ENCODE results near the gene CYP27B1.

The CYP27B1 gene

DNA sequence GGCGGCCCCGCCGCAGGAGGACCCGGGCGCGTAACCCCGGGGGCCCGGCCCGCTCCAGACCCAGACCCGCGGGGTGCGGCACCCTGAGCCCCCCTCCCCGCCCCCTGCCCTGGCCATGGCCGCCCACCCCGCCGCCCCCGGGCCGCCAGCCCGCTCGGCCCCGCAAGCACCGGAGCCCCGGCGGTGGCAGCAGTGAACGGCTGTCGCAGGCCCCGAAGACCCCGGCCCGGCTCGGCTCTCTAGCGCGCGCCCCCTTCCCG lies 11.8 kb downstream of the CYP27B1 start:
- no peak for DNase-seq (ENCODE audit: low read depth)
- TF ChIP-seq, protein P1, sequence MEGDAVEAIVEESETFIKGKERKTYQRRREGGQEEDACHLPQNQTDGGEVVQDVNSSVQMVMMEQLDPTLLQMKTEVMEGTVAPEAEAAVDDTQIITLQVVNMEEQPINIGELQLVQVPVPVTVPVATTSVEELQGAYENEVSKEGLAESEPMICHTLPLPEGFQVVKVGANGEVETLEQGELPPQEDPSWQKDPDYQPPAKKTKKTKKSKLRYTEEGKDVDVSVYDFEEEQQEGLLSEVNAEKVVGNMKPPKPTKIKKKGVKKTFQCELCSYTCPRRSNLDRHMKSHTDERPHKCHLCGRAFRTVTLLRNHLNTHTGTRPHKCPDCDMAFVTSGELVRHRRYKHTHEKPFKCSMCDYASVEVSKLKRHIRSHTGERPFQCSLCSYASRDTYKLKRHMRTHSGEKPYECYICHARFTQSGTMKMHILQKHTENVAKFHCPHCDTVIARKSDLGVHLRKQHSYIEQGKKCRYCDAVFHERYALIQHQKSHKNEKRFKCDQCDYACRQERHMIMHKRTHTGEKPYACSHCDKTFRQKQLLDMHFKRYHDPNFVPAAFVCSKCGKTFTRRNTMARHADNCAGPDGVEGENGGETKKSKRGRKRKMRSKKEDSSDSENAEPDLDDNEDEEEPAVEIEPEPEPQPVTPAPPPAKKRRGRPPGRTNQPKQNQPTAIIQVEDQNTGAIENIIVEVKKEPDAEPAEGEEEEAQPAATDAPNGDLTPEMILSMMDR (conservative IDR thresholded peaks at IDR 0.05; ENCODE audit: low read length): no peak
- H3K4me3 ChIP-seq (ENCODE audit: low read length): peak overlapping the region; percentile 45

DNA sequence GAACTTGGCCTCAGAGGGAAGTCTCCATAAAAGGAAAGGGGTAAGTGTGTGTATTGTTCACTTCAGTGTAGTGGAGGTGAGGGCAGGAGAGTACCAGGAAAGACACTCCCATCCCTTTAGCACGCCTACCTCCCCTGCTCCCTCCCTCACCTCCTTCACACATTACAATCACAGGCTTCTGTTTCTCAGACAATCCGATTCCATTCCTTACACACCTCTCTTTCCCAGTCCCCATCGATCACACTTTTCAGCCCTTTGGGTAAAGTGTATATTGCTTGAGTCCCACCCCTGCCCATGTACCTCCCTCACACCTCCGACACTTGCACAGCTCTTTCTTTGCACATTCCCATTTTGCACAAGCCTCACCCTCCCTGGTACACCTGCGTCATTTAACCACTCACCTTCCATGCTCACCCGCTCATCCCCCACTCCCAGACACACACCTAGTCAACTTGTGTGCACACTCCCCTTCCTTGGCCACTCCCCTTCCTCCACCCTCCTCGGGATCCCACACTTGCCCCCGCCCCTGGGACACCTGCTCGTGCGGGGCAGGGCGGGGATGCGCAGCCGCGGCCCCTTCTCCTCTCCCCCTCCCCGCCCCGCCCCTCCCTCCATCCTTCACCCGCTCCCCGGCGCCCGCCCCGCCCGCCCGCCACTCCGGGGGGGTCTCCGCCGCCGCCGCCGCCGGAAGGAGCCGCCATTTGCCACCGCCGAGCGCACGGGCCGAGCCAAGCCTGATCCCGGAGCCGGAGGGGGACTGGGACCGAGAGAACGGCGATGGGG lies 12.3 kb downstream of the CYP27B1 start, which contains the start of gene MARCHF9:
MARCHF9 (plus strand) TSS at position 693 of the 783 bp plus-strand sequence. CDS start 426 bp downstream, outside the sequence.
- TF ChIP-seq, protein P1 (conservative IDR thresholded peaks at IDR 0.05; ENCODE audit: low read length): no peak; the same call in 1 of the 2 replicates
- no peak for DNase-seq (ENCODE audit: low read depth)
- peak within 1 kb of the TSS; percentile 54 for H3K4me3 ChIP-seq (ENCODE audit: low read length)

DNA sequence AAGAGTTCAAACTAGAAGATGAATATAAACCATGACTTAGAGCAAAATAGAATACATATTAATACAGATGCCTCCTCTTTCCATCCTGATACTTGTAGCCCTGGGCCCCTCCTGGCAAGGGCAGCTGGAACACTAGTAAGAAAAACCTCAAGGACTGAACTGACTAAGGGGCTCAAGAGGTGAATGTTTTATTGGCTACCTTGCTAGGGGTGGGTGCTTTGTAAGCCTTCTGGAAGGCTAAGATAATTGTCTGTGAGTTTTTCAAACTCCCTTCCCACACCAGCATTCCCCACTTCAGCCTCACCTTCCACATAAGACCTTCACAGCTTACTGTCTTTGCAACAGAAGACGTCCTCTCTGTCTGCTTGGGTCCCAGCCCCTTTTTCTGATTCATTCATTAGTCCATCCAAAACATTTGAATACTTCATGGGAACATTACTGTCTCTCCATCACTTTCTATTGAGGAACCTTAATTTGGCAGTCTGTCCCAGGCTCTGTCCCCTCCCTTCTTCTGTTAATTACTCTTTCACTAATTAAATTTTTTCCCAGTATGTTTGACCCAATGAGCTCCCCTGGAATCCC lies 13.0 kb downstream of the CYP27B1 start:
- no peak overlapping the region for H3K4me3 ChIP-seq (ENCODE audit: low read length)
- DNase-seq (ENCODE audit: low read depth): no peak
- TF ChIP-seq, protein P1 (conservative IDR thresholded peaks at IDR 0.05; ENCODE audit: low read length): no peak

DNA sequence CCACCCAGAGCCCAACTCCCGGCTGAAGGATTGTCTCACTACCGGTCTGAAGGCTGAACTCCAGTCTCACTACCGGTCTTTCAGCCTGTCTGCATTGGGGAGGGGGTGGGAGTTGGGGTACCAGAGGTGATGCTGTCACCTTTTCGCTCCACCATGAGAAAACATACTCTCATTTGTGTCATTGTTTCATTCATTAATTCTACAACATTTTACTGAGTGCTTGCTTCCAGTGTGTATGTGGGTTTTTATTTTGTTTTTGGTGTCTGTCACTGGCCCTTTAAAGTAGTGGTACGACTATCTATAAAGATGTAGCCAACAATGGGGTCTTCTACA lies 14.2 kb downstream of the CYP27B1 start:
- H3K4me3 ChIP-seq (ENCODE audit: low read length): peak overlapping the region; percentile 84
- TF ChIP-seq, protein P1 (conservative IDR thresholded peaks at IDR 0.05; ENCODE audit: low read length): no peak
- DNase-seq (ENCODE audit: low read depth): no peak

DNA sequence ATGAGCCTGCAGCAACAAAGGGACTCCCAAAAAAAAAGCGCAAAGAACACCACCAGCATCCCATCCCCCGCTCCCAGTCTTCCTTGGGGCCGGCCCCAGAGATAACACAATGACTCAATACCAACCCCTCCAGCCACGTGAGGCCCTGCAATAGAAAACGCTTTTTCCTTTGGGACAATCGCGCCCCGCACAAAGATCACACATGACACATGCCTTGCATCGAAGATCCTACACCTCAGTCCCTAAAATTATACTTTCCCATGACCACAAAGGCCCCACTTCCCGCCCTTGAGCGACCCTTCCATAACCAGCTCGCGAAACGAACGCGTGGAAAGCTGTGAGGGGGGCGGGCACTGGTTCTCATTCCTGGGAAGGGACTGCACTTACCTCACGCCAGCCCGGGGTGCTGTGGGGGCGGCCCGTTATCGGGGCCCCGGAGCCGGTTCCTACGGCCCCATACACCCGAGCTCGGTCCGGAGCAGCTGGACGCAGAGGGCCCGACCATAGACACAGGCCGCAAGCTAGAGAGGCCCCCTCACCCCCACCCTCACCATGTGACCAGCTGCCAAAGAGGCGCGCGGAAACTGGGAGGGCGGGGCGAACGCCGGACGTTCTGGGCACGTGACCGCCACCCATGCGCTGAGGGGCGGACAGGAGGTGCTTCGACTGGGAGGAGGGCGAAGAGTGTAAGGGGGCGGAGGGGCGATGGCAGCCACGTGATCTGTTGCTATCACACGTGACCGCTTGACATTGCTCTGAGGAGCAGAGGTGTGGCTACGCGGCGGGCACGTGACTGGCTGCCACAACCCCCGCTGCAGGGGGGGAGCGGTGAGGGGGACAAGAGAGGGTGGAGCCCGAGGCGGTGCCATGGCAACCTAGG lies 14.8 kb downstream of the CYP27B1 start, which contains the start of gene CDK4:
CDK4 (minus strand) TSS at position 523 of the 880 bp plus-strand sequence. CDS start 593 bp downstream, outside the sequence.
- TF ChIP-seq, protein P1 (conservative IDR thresholded peaks at IDR 0.05; ENCODE audit: low read length): no peak
- peak within 1 kb of the TSS; percentile 84 for H3K4me3 ChIP-seq (ENCODE audit: low read length)
- peak; percentile 100 for DNase-seq (ENCODE audit: low read depth)

DNA sequence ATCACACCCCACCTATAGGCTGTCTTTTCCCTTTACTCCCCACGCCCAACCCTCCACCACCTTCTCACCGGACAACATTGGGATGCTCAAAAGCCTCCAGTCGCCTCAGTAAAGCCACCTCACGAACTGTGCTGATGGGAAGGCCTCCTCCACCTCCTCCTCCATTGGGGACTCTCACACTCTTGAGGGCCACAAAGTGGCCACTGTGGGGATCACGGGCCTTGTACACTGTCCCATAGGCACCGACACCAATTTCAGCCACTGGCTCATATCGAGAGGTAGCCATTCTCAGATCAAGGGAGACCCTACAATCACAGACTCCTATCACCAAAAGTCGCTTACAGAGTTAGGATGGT lies 15.5 kb downstream of the CYP27B1 start:
- TF ChIP-seq, protein P1 (conservative IDR thresholded peaks at IDR 0.05; ENCODE audit: low read length): no peak
- DNase-seq (ENCODE audit: low read depth): no peak
- peak overlapping the region; percentile 84 for H3K4me3 ChIP-seq (ENCODE audit: low read length)

Data from AG10803 (cell line).